Skeletal muscle satellite cell (primary cell): ENCODE results near the gene COPB1.
A peak's percentile ranks its signal among the peaks of the same experiment; 100 is the strongest.

ENCODE experiments used
- H3K27me3 ChIP-seq: 2 replicates; pipeline ENCODE4 v1.7.0; 2013; ENCODE audit warnings: low read length; ENCODE audit not compliant: control insufficient read depth, insufficient read depth
- H3K36me3 ChIP-seq: 2 replicates; pipeline ENCODE4 v1.7.0; 2013; ENCODE audit warnings: mild to moderate bottlenecking, control low read depth, low read length; ENCODE audit not compliant: insufficient read depth
- H3K4me1 ChIP-seq: 2 replicates; pipeline ENCODE4 v1.7.0; 2013; ENCODE audit warnings: low read length; ENCODE audit not compliant: control insufficient read depth, insufficient read depth
- H3K4me2 ChIP-seq: 2 replicates; pipeline ENCODE4 v1.7.0; 2013; ENCODE audit warnings: mild to moderate bottlenecking, low read length
- H3K4me3 ChIP-seq: 2 replicates; pipeline ENCODE4 v1.7.0; 2013; ENCODE audit warnings: low read length
- H3K9ac ChIP-seq: 2 replicates; pipeline ENCODE4 v1.7.0; 2013; ENCODE audit warnings: mild to moderate bottlenecking, low read depth, low read length, moderate library complexity
- H3K9me3 ChIP-seq: replicated peaks from 2 replicates; pipeline ENCODE4 v1.7.0; 2013; ENCODE audit warnings: mild to moderate bottlenecking, control low read depth, low read length

COPB1 gene

GRCh38 chr11:14502039-14502438 lies 2.4 kb upstream of the COPB1 start:
- Histone ChIP-seq H3K9me3 (no peaks in the 10 kb centered on the region), H3K9ac (no peak overlapping the region), H3K4me2 (no peak overlapping the region), H3K4me3 (no peak overlapping the region), H3K36me3 (peaks cover 50% of the 10 kb centered on the region), H3K27me3 (no peaks in the 10 kb centered on the region), H3K4me1 (peaks cover 6% of the 10 kb centered on the region)

- peaks cover 46% of the 10 kb centered on the region for H3K36me3 ChIP-seq
These were observed 605 bp upstream of the COPB1 start for GRCh38 chr11:14500181-14500651.

GRCh38 chr11:14499178-14499559 lies 442 bp downstream of the COPB1 start:
- Histone ChIP-seq H3K27me3 (no peaks in the 10 kb centered on the region), H3K4me3 (peak overlapping the region; percentile 90), H3K9me3 (no peaks in the 10 kb centered on the region), H3K4me2 (peak overlapping the region; percentile 79), H3K4me1 (peaks cover 6% of the 10 kb centered on the region), H3K9ac (peak overlapping the region; percentile 86), H3K36me3 (peaks cover 46% of the 10 kb centered on the region)

More at GRCh38 chr11:14500181-14500651, 605 bp upstream of the COPB1 start:
- Histone ChIP-seq H3K4me1 (peaks cover 6% of the 10 kb centered on the region), H3K4me2 (peak overlapping the region; percentile 89), H3K9ac (peak overlapping the region; percentile 86), H3K4me3 (peak overlapping the region; percentile 90), H3K27me3 (no peaks in the 10 kb centered on the region), H3K9me3 (no peaks in the 10 kb centered on the region)

GRCh38 chr11:14480716-14481115 lies 18.9 kb downstream of the COPB1 start:
- H3K9me3 ChIP-seq, result no peaks in the 10 kb centered on the region
- no peak overlapping the region for H3K4me2 ChIP-seq
- no peak overlapping the region for H3K9ac ChIP-seq
- H3K36me3 ChIP-seq, result peaks cover 93% of the 10 kb centered on the region
- no peaks in the 10 kb centered on the region for H3K27me3 ChIP-seq
- no peaks in the 10 kb centered on the region for H3K4me1 ChIP-seq
- H3K4me3 ChIP-seq, result no peak overlapping the region

GRCh38 chr11:14471127-14471526 lies 28.5 kb downstream of the COPB1 start:
- Histone ChIP-seq H3K4me2 (no peak overlapping the region), H3K4me3 (no peak overlapping the region), H3K9me3 (no peaks in the 10 kb centered on the region), H3K9ac (no peak overlapping the region), H3K36me3 (peaks cover 95% of the 10 kb centered on the region), H3K27me3 (no peaks in the 10 kb centered on the region), H3K4me1 (no peaks in the 10 kb centered on the region)

GRCh38 chr11:14463623-14464022 lies 36.0 kb downstream of the COPB1 start:
- Histone ChIP-seq H3K36me3 (peaks cover 95% of the 10 kb centered on the region), H3K9ac (no peak overlapping the region), H3K4me3 (no peak overlapping the region), H3K9me3 (no peaks in the 10 kb centered on the region), H3K4me2 (no peak overlapping the region), H3K27me3 (no peaks in the 10 kb centered on the region), H3K4me1 (peaks cover 4% of the 10 kb centered on the region)

- Histone ChIP-seq H3K4me2 (no peak overlapping the region), H3K36me3 (peaks cover 89% of the 10 kb centered on the region), H3K9me3 (no peaks in the 10 kb centered on the region), H3K4me1 (peaks cover 4% of the 10 kb centered on the region), H3K27me3 (no peaks in the 10 kb centered on the region), H3K9ac (no peak overlapping the region), H3K4me3 (no peak overlapping the region)
These were observed 39.5 kb downstream of the COPB1 start for GRCh38 chr11:14460147-14460546.

- Histone ChIP-seq H3K27me3 (no peaks in the 10 kb centered on the region), H3K36me3 (peaks cover 75% of the 10 kb centered on the region), H3K4me1 (peaks cover 4% of the 10 kb centered on the region), H3K9ac (no peak overlapping the region), H3K4me3 (no peak overlapping the region), H3K4me2 (no peak overlapping the region), H3K9me3 (no peaks in the 10 kb centered on the region)
These were observed 41.2 kb downstream of the COPB1 start for GRCh38 chr11:14458377-14458776.

- no peaks in the 10 kb centered on the region for H3K27me3 ChIP-seq
- H3K4me1 ChIP-seq, result peaks cover 18% of the 10 kb centered on the region
- H3K4me2 ChIP-seq, result no peak overlapping the region
- H3K9ac ChIP-seq, result no peak overlapping the region
- H3K9me3 ChIP-seq, result no peaks in the 10 kb centered on the region
- H3K4me3 ChIP-seq, result no peak overlapping the region
- peaks cover 63% of the 10 kb centered on the region for H3K36me3 ChIP-seq
These were observed 43.8 kb downstream of the COPB1 start for GRCh38 chr11:14455648-14456430.

- H3K9me3 ChIP-seq, result no peaks in the 10 kb centered on the region
These were observed 44.6 kb downstream of the COPB1 start for GRCh38 chr11:14454861-14455632.

GRCh38 chr11:14451825-14452224 lies 47.8 kb downstream of the COPB1 start:
- Histone ChIP-seq H3K9me3 (no peaks in the 10 kb centered on the region), H3K9ac (no peak overlapping the region), H3K4me3 (no peak overlapping the region), H3K4me2 (no peak overlapping the region), H3K4me1 (peaks cover 44% of the 10 kb centered on the region), H3K27me3 (no peaks in the 10 kb centered on the region), H3K36me3 (peaks cover 28% of the 10 kb centered on the region)

More at GRCh38 chr11:14454861-14455632, 44.6 kb downstream of the COPB1 start:
- Histone ChIP-seq H3K4me1 (peaks cover 14% of the 10 kb centered on the region), H3K9ac (peak overlapping the region; percentile 12), H3K27me3 (no peaks in the 10 kb centered on the region), H3K36me3 (peaks cover 55% of the 10 kb centered on the region), H3K4me2 (no peak overlapping the region), H3K4me3 (no peak overlapping the region)
